IMR-90 (cell line): Measurements from ENCODE around the gene PRKAR1B. TPM values are rescaled to one million over a fixed set of nuclear protein-coding genes. Genes with fewer than 3 reads are reported as not detected.

Source experiments
- ATAC-seq: fragments of 200-7000 bp; cut with Tn5 transposase; 2 replicates; pipeline ENCODE4 v1.9.1; 2020; ENCODE audit warnings: low read depth, mild to moderate bottlenecking, moderate library complexity
- BruUV-seq: library from RNA; stranded (reverse); fragments of 400-500 nt; replicated peaks from 2 replicates; lab custom pipeline; 2021; lab: Mats Ljungman, UMichigan
- CTCF ChIA-PET: fragments of 300-600 bp; formaldehyde crosslinking; extraction: SDS; loops from one replicate; lab custom pipeline; 2021; ENCODE audit warnings: antibody characterized with exemption; lab: Yijun Ruan, JAX
- POLR2A ChIA-PET: fragments of 300-600 bp; sonication (Branson Sonifier 250); formaldehyde crosslinking; loops from one replicate; lab custom pipeline; 2022; ENCODE audit warnings: antibody characterized with exemption; ENCODE audit not compliant: unreplicated experiment; lab: Charles Lee
- DNase-seq: peaks from one replicate; pipeline ENCODE4 v3.0.0; 2013
- H2AFZ ChIP-seq: replicated peaks from 2 replicates; pipeline ENCODE3; 2013; ENCODE audit warnings: low read length, mild to moderate bottlenecking; ENCODE audit not compliant: poor library complexity
- H2AK5ac ChIP-seq: 2 replicates; pipeline ENCODE4 v1.6.1; 2013; ENCODE audit warnings: low read depth, low read length, inconsistent platforms
- H2AK9ac ChIP-seq: replicated peaks from 2 replicates; pipeline ENCODE3; 2013; ENCODE audit warnings: mild to moderate bottlenecking, low read depth, low read length, moderate library complexity; ENCODE audit not compliant: poor library complexity
- H2BK120ac ChIP-seq: 2 replicates; pipeline ENCODE4 v1.6.1; 2013; ENCODE audit warnings: low read depth, low read length, inconsistent platforms
- H2BK15ac ChIP-seq: 3 replicates; pipeline ENCODE4 v1.6.1; 2013; ENCODE audit warnings: low read depth, low read length, inconsistent platforms
- H2BK20ac ChIP-seq: 2 replicates; pipeline ENCODE4 v1.6.1; 2013; ENCODE audit warnings: low read depth, mild to moderate bottlenecking, inconsistent platforms, low read length, moderate library complexity
- H2BK5ac ChIP-seq: 2 replicates; pipeline ENCODE4 v1.6.1; 2013; ENCODE audit warnings: mild to moderate bottlenecking, low read depth, low read length, inconsistent platforms; ENCODE audit not compliant: poor library complexity, severe bottlenecking
- H3K14ac ChIP-seq: replicated peaks from 2 replicates; pipeline ENCODE4 v1.6.1; 2013; ENCODE audit warnings: low read depth, low read length, inconsistent platforms
- H3K18ac ChIP-seq: 2 replicates; pipeline ENCODE4 v1.6.1; 2013; ENCODE audit warnings: low read depth, low read length, control low read depth
- H3K23ac ChIP-seq: 2 replicates; pipeline ENCODE4 v1.6.1; 2013; ENCODE audit warnings: low read depth, low read length, inconsistent platforms
- H3K27ac ChIP-seq: 2 replicates; pipeline ENCODE4 v1.5.1; 2013; ENCODE audit warnings: mild to moderate bottlenecking, control low read depth, low read length; ENCODE audit not compliant: insufficient read depth
- H3K27me3 ChIP-seq: 2 replicates; pipeline ENCODE4 v1.6.1; 2013; ENCODE audit warnings: low read length; ENCODE audit not compliant: control insufficient read depth, insufficient read depth
- H3K36me3 ChIP-seq: 2 replicates; pipeline ENCODE4 v1.6.1; 2013; ENCODE audit warnings: low read length, mixed read lengths; ENCODE audit not compliant: control insufficient read depth, insufficient read depth
- H3K4ac ChIP-seq: 2 replicates; pipeline ENCODE4 v1.6.1; 2013; ENCODE audit warnings: low read depth, low read length, inconsistent platforms
- H3K4me1 ChIP-seq: 2 replicates; pipeline ENCODE4 v1.6.1; 2013; ENCODE audit warnings: low read length, mixed read lengths; ENCODE audit not compliant: control insufficient read depth, insufficient read depth
- H3K4me2 ChIP-seq: 2 replicates; pipeline ENCODE4 v1.6.1; 2013; ENCODE audit warnings: low read depth, mild to moderate bottlenecking, control low read depth, low read length, moderate library complexity
- H3K4me3 ChIP-seq: 2 replicates; pipeline ENCODE4 v1.5.1; 2013; ENCODE audit warnings: low read depth, mild to moderate bottlenecking, control low read depth, low read length, moderate library complexity; ENCODE audit not compliant: insufficient read depth
- H3K56ac ChIP-seq: 2 replicates; pipeline ENCODE4 v1.6.1; 2013; ENCODE audit warnings: low read length, inconsistent platforms; ENCODE audit not compliant: insufficient read depth; ENCODE audit errors: extremely low read depth
- H3K79me1 ChIP-seq, 2 experiments: 2 replicates each; pipeline ENCODE4 v1.6.1; 2013; ENCODE audit warnings: low read length in 2 of 2, inconsistent platforms in 1 of 2, low read depth in 1 of 2
- H3K9ac ChIP-seq: 2 replicates; pipeline ENCODE4 v1.6.1; 2013; ENCODE audit warnings: low read depth, low read length, control low read depth
- H3K9me1 ChIP-seq: 2 replicates; pipeline ENCODE4 v1.6.1; 2013; ENCODE audit warnings: low read length, inconsistent platforms; ENCODE audit not compliant: insufficient read depth
- H3K9me3 ChIP-seq: 2 replicates; pipeline ENCODE4 v1.6.1; 2013; ENCODE audit warnings: low read length; ENCODE audit not compliant: control insufficient read depth, insufficient read depth
- H4K20me1 ChIP-seq: 2 replicates; pipeline ENCODE4 v1.6.1; 2013; ENCODE audit warnings: low read length, inconsistent platforms; ENCODE audit not compliant: insufficient read depth
- H4K5ac ChIP-seq: 2 replicates; pipeline ENCODE4 v1.6.1; 2013; ENCODE audit warnings: mild to moderate bottlenecking, low read depth, low read length, control low read depth
- H4K8ac ChIP-seq, 2 experiments: 2 replicates each; pipeline ENCODE4 v1.6.1; 2013; ENCODE audit warnings: low read depth in 2 of 2, low read length in 2 of 2, control low read depth in 1 of 2, inconsistent platforms in 1 of 2
- H4K91ac ChIP-seq: 2 replicates; pipeline ENCODE4 v1.6.1; 2013; ENCODE audit warnings: low read depth, low read length, inconsistent platforms; ENCODE audit not compliant: insufficient read depth
- CHD1 ChIP-seq: IDR thresholded peaks from 2 replicates; pipeline ENCODE4 v1.6.1; 2012; ENCODE audit warnings: low read depth, low read length, improper control_type of control experiment
- CTCF ChIP-seq: conservative IDR thresholded peaks from 2 replicates; pipeline ENCODE4 v1.5.1; 2012; ENCODE audit warnings: mild to moderate bottlenecking, low read depth, low read length, improper control_type of control experiment
- MXI1 ChIP-seq: IDR thresholded peaks from 2 replicates; pipeline ENCODE4 v1.6.1; 2012; ENCODE audit warnings: low read depth, mild to moderate bottlenecking, low read length, moderate library complexity, borderline replicate concordance
- RAD21 ChIP-seq: IDR thresholded peaks from 2 replicates; pipeline ENCODE4 v1.6.1; 2012; ENCODE audit warnings: low read length, improper control_type of control experiment
- USF2 ChIP-seq: fragments of 150-350 bp; IDR thresholded peaks from 2 replicates; pipeline ENCODE4 v1.6.1; 2017; ENCODE audit warnings: mild to moderate bottlenecking, antibody characterized with exemption, low read length, low read depth
- whole genome bisulfite sequencing, 2 experiments: methylation state at CpG; one replicate each; pipeline versions ENCODE4 v1.1.5 to v1.1.7; 2013; ENCODE audit warnings: missing lambda C conversion rate in 2 of 2; ENCODE audit not compliant: insufficient read length in 1 of 2; ENCODE audit errors: extremely low coverage in 2 of 2; 5-methylcytosine and 5-hydroxymethylcytosine counted together
- dilution Hi-C: fragments of 300-500 bp; cut with HindIII; formaldehyde crosslinking; loops from one replicate; pipeline ENCODE4 v1.14.3; 2018; ENCODE audit warnings: low sequenced_read_pairs; ENCODE audit not compliant: unreplicated experiment
- in situ Hi-C: fragments of 300-500 bp; cut with MboI; formaldehyde crosslinking; loops from 3 replicates; pipeline ENCODE4 v1.14.3; 2019; ENCODE audit warnings: low sequenced_read_pairs, inconsistent platforms, mixed read lengths
- intact Hi-C: fragments of 100-400 bp; cut with micrococcal nuclease; formaldehyde crosslinking; loops from 2 replicates; pipeline ENCODE4 v1.10.0; 2022
- polyA plus RNA-seq, 3 experiments: library from polyadenylated mRNA; depleted of rRNA; stranded (reverse); fragments of >200 nt; gene quantifications; 2 replicates each; pipeline ENCODE4 v1.2.3, GENCODE V29; 2012; ENCODE audit warnings: low replicate concordance in 1 of 3
- total RNA-seq: library from RNA; depleted of rRNA; stranded (reverse); fragments of >200 nt; gene quantifications from 2 replicates; pipeline ENCODE4 v1.2.3, GENCODE V29; 2012

Gene PRKAR1B
- total and polyA plus RNA-seq, 2 of the 4 experiments (the other 2 are of a cell fraction), result 15.2 to 20.2 TPM

DNA sequence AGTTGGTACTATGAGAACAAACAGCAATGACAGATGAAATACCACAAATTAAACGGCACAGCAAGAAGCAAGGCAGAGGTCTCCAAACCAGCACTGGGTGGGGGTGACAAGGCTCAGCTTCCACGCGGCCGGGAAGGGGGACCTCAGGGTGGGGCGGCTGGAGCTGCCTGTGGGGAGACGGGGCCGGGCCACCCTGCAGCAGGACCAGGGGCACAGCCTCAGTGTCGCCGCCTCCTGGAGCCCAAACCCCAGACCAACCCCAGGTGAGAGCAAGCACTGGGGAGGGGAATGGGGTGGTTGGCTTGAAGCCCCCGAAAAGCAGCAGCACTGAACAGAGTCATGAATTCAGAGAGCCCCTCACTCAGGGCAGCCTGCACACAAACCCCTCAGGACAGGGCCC, 49.3 kb upstream of the PRKAR1B start:
- dilution Hi-C loops (no loop called here), intact Hi-C loops (no loop called here), in situ Hi-C loops (loop anchor here (5.0 kb wide), 1 partner anchor 459 kb away; no protein-coding TSS in a partner anchor)
- H4K20me1 ChIP-seq, result no peaks in the 10 kb centered on the region; the same call in 1 of the 2 replicates
- H3K4me3 ChIP-seq, result no peak overlapping the region
- TF ChIP-seq CHD1 (no peak), CTCF (no peak), MXI1 (no peak), USF2 (no peak), RAD21 (no peak)
- DNase-seq, result no peak
- no peak overlapping the region for H2BK15ac ChIP-seq
- no peak overlapping the region for H2BK120ac ChIP-seq
- no peak overlapping the region for H3K23ac ChIP-seq
- no peak overlapping the region for H2BK5ac ChIP-seq
- no CpG with 5 or more reads among the region's 10 CpGs for WGBS, 2 experiments
- peaks cover 11% of the 10 kb centered on the region for H3K4me1 ChIP-seq
- H3K14ac ChIP-seq, result no peak overlapping the region
- H3K56ac ChIP-seq, result no peak overlapping the region
- no peak overlapping the region for H3K9ac ChIP-seq
- POLR2A ChIA-PET, result no interaction called here
- H2AK5ac ChIP-seq, result no peak overlapping the region
- CTCF ChIA-PET, result interaction anchor here (0.5 to 1.0 kb wide), 2 partner anchors 18 to 443 kb away, joined by 3 read pairs; no protein-coding TSS in a partner anchor
- H3K4ac ChIP-seq, result no peak overlapping the region
- BruUV-seq, result no TSS peak
- ATAC-seq, result no peak
- H3K79me1 ChIP-seq, result peaks cover 0 to 4% of the 10 kb centered on the region in 2 experiments; a peak in 1 of 4 replicates
- no peaks in the 10 kb centered on the region for H3K27me3 ChIP-seq
- no peak overlapping the region for H4K91ac ChIP-seq
- H3K9me1 ChIP-seq, result peaks cover 3% of the 10 kb centered on the region; the same call in 1 of the 2 replicates
- H2BK20ac ChIP-seq, result no peak overlapping the region
- no peak overlapping the region for H2AK9ac ChIP-seq
- no peaks in the 10 kb centered on the region for H3K9me3 ChIP-seq
- H2AFZ ChIP-seq, result no peak overlapping the region
- no peak overlapping the region for H3K4me2 ChIP-seq
- H3K36me3 ChIP-seq, result peaks cover 29% of the 10 kb centered on the region
- H4K5ac ChIP-seq, result no peak overlapping the region
- H3K27ac ChIP-seq, result no peak overlapping the region
- no peak overlapping the region for H3K18ac ChIP-seq
- H4K8ac ChIP-seq, result no peak overlapping the region
